ENCODE data around the gene CHIA.

DNA sequence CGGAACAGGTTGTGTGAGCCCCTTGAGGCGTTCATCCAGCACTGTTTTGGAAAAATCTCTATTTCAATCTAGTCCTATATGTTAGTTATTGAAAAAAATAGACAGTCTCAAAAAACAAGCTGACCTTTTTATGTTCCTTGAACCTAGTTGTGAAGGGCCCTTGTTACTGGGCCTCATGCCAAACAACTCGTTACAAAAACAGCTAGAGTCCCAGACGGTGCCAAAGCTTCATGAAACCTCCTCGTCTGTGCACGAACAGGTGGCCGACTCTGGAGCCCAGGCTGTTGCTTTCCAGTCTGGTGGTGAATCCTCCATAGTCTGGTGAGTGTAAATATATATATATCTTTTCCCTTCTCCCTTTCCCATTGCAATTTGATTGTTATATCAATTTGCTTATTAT, at the start of gene CHIA:
- no peak for TF ChIP-seq POLR2A (IDR thresholded peaks at IDR 0.05; ENCODE audit: control extremely low read depth in 1 of 2, low read depth in 2 of 2, low read length in 2 of 2)
- TF ChIP-seq, protein P1, sequence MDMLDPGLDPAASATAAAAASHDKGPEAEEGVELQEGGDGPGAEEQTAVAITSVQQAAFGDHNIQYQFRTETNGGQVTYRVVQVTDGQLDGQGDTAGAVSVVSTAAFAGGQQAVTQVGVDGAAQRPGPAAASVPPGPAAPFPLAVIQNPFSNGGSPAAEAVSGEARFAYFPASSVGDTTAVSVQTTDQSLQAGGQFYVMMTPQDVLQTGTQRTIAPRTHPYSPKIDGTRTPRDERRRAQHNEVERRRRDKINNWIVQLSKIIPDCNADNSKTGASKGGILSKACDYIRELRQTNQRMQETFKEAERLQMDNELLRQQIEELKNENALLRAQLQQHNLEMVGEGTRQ (IDR thresholded peaks at IDR 0.05; ENCODE audit: low read length) = no peak
